ENCODE results near the gene IL23A. TPM values are rescaled to one million over a fixed set of nuclear protein-coding genes. Genes with fewer than 3 reads are reported as not detected.

IL23A gene
- total RNA-seq, 2 experiments from 2014 or later: 9.8 to 16.3 TPM

DNA sequence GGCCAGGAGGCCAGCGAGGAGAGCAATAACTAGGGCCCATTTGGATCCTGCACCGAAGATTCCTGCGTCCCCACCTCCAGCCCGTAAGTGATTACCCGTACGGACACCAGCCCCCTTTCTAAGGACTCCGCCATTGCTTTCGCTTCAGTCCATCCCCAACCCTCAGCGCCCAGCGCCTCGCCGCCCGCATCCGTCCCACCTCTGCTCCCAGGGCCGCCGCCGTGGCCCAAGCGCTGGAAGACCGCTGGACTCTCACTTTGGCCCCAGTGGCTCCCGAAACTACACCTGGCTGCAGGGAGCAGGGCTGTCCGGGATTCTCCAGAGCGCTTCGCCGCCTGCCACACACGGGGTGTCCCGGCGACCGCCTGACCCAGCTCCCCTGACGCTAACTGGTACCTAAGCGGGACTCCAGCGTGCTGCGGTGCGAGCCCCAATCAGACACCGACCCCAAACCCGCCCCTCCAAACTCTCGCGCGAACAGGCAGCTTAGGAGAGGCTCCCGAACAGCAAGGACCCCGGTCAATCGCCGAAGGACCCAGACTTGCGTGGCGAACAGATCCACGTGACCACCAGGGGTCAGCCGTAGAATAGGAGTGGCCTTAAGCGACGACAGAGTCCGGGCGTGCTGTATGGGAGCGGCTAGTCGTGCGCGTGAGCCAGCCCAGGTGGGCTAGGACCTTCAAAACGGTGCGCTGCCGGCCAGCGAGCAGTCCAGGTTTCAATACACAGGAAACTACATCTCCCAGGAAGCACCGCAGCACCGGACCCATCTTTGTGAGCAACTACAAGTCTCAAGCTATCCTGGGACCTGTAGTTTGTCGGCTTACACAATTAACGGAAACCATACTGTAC is 22.8 kb upstream of the IL23A start, which contains the start of gene CNPY2:
Gene CNPY2, minus strand, starts transcription at position 367 of the 852 bp plus-strand sequence. CDS start 771 bp downstream, outside the sequence.
- H3K4me1 ChIP-seq (ENCODE audit: insufficient read depth, low read length, poor library complexity, severe bottlenecking): peaks cover 14% of the 10 kb centered on the region
- H3K9me3 ChIP-seq (ENCODE audit: low read length): no peaks in the 10 kb centered on the region
- TF ChIP-seq, protein P1, sequence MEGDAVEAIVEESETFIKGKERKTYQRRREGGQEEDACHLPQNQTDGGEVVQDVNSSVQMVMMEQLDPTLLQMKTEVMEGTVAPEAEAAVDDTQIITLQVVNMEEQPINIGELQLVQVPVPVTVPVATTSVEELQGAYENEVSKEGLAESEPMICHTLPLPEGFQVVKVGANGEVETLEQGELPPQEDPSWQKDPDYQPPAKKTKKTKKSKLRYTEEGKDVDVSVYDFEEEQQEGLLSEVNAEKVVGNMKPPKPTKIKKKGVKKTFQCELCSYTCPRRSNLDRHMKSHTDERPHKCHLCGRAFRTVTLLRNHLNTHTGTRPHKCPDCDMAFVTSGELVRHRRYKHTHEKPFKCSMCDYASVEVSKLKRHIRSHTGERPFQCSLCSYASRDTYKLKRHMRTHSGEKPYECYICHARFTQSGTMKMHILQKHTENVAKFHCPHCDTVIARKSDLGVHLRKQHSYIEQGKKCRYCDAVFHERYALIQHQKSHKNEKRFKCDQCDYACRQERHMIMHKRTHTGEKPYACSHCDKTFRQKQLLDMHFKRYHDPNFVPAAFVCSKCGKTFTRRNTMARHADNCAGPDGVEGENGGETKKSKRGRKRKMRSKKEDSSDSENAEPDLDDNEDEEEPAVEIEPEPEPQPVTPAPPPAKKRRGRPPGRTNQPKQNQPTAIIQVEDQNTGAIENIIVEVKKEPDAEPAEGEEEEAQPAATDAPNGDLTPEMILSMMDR (conservative IDR thresholded peaks at IDR 0.05; ENCODE audit: low read length): peak; percentile 48; the same call in 1 of the 2 replicates
- TF ChIP-seq EZH2phosphoT487 (IDR thresholded peaks at IDR 0.05; ENCODE audit: borderline replicate concordance, low read depth, low read length): no peak
- H3K9me2 ChIP-seq (ENCODE audit: insufficient read depth, low read length): no peaks in the 10 kb centered on the region
- H3K4me3 ChIP-seq (ENCODE audit: low read depth, low read length, poor library complexity, severe bottlenecking): peak within 1 kb of the TSS; percentile 83
- H3K4me2 ChIP-seq (ENCODE audit: low read length): peak within 1 kb of the TSS; percentile 84
- peaks cover 15% of the 10 kb centered on the region; the same call in 1 of the 2 replicates for H3K79me2 ChIP-seq (ENCODE audit: insufficient read depth, low read depth, low read length)
- POLR2A ChIA-PET: interaction anchor here (0.6 to 2.7 kb wide), 19 partner anchors 9 to 148 kb away, joined by 3 to 17 read pairs (median 4); partner anchors contain the start of genes IL23A, PAN2, RNF41 and STAT2
- DNase-seq (ENCODE audit: low spot score): peak; percentile 96
- CTCF ChIA-PET (ENCODE audit: unreplicated experiment): interaction anchor here (0.5 to 2.1 kb wide), 7 partner anchors 11 to 495 kb away, joined by 3 to 12 read pairs (median 4); partner anchors contain the start of gene CS
- no TSS peak for BruUV-seq (replicated peaks)
- peaks cover 44% of the 10 kb centered on the region for H3K36me3 ChIP-seq (ENCODE audit: insufficient read depth, low read length)
- H3K27ac ChIP-seq (ENCODE audit: low read depth, low read length, poor library complexity, severe bottlenecking): peak within 1 kb of the TSS; percentile 60
- H4K20me1 ChIP-seq (ENCODE audit: insufficient read depth, low read length): no peaks in the 10 kb centered on the region
- intact Hi-C loops (cut with micrococcal nuclease; ENCODE audit: unreplicated experiment): loop anchor here (1.0 to 5.0 kb wide), 4 partner anchors 61 to 152 kb away; partner anchors contain the start of genes SPRYD4 and TIMELESS
- H2AFZ ChIP-seq (ENCODE audit: low read length): peak within 1 kb of the TSS; percentile 68

GRCh38 chr12:56317675-56318074 is 21.0 kb upstream of the IL23A start:
- ChIA-PET CTCF (ENCODE audit: unreplicated experiment) (no interaction called here), POLR2A (interaction anchor here (0.6 to 2.7 kb wide), 3 partner anchors 20 to 144 kb away, joined by 3 to 17 read pairs (median 3); no protein-coding TSS in a partner anchor)
- Histone ChIP-seq H3K4me2 (ENCODE audit: low read length) (no peak overlapping the region), H3K4me1 (ENCODE audit: insufficient read depth, low read length, poor library complexity, severe bottlenecking) (peaks cover 14% of the 10 kb centered on the region), H3K79me2 (ENCODE audit: insufficient read depth, low read depth, low read length) (peaks cover 15% of the 10 kb centered on the region; the same call in 1 of the 2 replicates), H3K9me2 (ENCODE audit: insufficient read depth, low read length) (no peaks in the 10 kb centered on the region), H3K36me3 (ENCODE audit: insufficient read depth, low read length) (peaks cover 42% of the 10 kb centered on the region), H2AFZ (ENCODE audit: low read length) (no peak overlapping the region), H3K9me3 (ENCODE audit: low read length) (no peaks in the 10 kb centered on the region), H4K20me1 (ENCODE audit: insufficient read depth, low read length) (no peaks in the 10 kb centered on the region), H3K27ac (ENCODE audit: low read depth, low read length, poor library complexity, severe bottlenecking) (no peak overlapping the region), H3K4me3 (ENCODE audit: low read depth, low read length, poor library complexity, severe bottlenecking) (no peak overlapping the region)
- DNase-seq (ENCODE audit: low spot score): no peak
- TF ChIP-seq EZH2phosphoT487 (IDR thresholded peaks at IDR 0.05; ENCODE audit: borderline replicate concordance, low read depth, low read length): no peak
- TF ChIP-seq, protein P1 (conservative IDR thresholded peaks at IDR 0.05; ENCODE audit: low read length): peak; percentile 63
- no TSS peak for BruUV-seq (replicated peaks)
- intact Hi-C loops (cut with micrococcal nuclease; ENCODE audit: unreplicated experiment): loop anchor here (5.0 kb wide), 1 partner anchor 60 kb away; no protein-coding TSS in a partner anchor

Data from OCI-LY7 (cell line).